Hepatocyte (in vitro differentiated cells): Measurements from ENCODE around the gene PIK3CG. TPM values are rescaled to one million over a fixed set of nuclear protein-coding genes. Genes with fewer than 3 reads are reported as not detected.
"Not testable (repeated sequence)": the region's sequence is repeated elsewhere in the genome, so short reads cannot be mapped to it uniquely, and the experiment has no call there.

ENCODE experiments used
- DNase-seq: peaks from one replicate; pipeline ENCODE4 v3.0.0-alpha.2; 2016; ENCODE audit warnings: low spot score
- H2AFZ ChIP-seq: fragments of 200-600 bp; sonication (generic); 2 replicates; pipeline ENCODE4 v1.6.0; 2016; ENCODE audit warnings: antibody characterized with exemption, mild to moderate bottlenecking
- H3K27ac ChIP-seq: fragments of 200-600 bp; sonication (generic); 2 replicates; pipeline ENCODE4 v1.5.1; 2016; ENCODE audit warnings: mild to moderate bottlenecking
- H3K27me3 ChIP-seq: fragments of 200-600 bp; sonication (generic); 2 replicates; pipeline ENCODE4 v1.6.1; 2016
- H3K36me3 ChIP-seq: fragments of 200-600 bp; sonication (generic); replicated peaks from 2 replicates; pipeline ENCODE4 v1.5.1; 2016; ENCODE audit warnings: low read depth; ENCODE audit not compliant: insufficient read depth
- H3K4me1 ChIP-seq: fragments of 200-600 bp; sonication (generic); 2 replicates; pipeline ENCODE4 v1.5.1; 2016; ENCODE audit warnings: mild to moderate bottlenecking, moderate library complexity; ENCODE audit not compliant: insufficient read depth
- H3K4me2 ChIP-seq: fragments of 200-600 bp; sonication (generic); 2 replicates; pipeline ENCODE4 v1.6.0; 2016
- H3K4me3 ChIP-seq: fragments of 200-600 bp; sonication (generic); 2 replicates; pipeline ENCODE4 v1.5.1; 2016; ENCODE audit warnings: mild to moderate bottlenecking
- H3K79me2 ChIP-seq: fragments of 200-600 bp; sonication (generic); 2 replicates; pipeline ENCODE4 v1.6.0; 2017; ENCODE audit warnings: mild to moderate bottlenecking
- H3K9me2 ChIP-seq: fragments of 200-600 bp; sonication (generic); replicated peaks from 2 replicates; pipeline ENCODE4 v1.6.0; 2017; ENCODE audit warnings: mild to moderate bottlenecking; ENCODE audit not compliant: insufficient read depth
- H3K9me3 ChIP-seq: fragments of 200-600 bp; sonication (generic); 2 replicates; pipeline ENCODE4 v1.5.1; 2016; ENCODE audit warnings: low read depth, mild to moderate bottlenecking
- H4K20me1 ChIP-seq: fragments of 200-600 bp; sonication (generic); 2 replicates; pipeline ENCODE4 v1.6.0; 2016; ENCODE audit warnings: mild to moderate bottlenecking; ENCODE audit not compliant: insufficient read depth, poor library complexity, severe bottlenecking
- CTCF ChIP-seq: fragments of 200-600 bp; sonication (generic); IDR thresholded peaks from 2 replicates; pipeline ENCODE4 v1.5.1; 2016; ENCODE audit warnings: antibody characterized with exemption, mild to moderate bottlenecking; ENCODE audit not compliant: poor library complexity
- EZH2 ChIP-seq: fragments of 200-600 bp; sonication (generic); IDR thresholded peaks from 2 replicates; pipeline ENCODE4 v1.6.1; 2016; ENCODE audit warnings: antibody characterized with exemption, mild to moderate bottlenecking, borderline replicate concordance
- EZH2phosphoT487 ChIP-seq: fragments of 200-600 bp; sonication (generic); IDR thresholded peaks from one replicate; pipeline ENCODE4 v1.6.1; 2018; ENCODE audit warnings: antibody characterized with exemption, mild to moderate bottlenecking, low read depth, moderate library complexity; ENCODE audit not compliant: unreplicated experiment, severe bottlenecking
- WGBS: methylation state at CpG from one replicate; pipeline ENCODE4 v1.1.6; 2016; ENCODE audit warnings: low lambda C conversion rate; ENCODE audit errors: missing lambda C conversion rate; 5-methylcytosine and 5-hydroxymethylcytosine counted together
- polyA plus RNA-seq: library from polyadenylated mRNA; unstranded; fragments of >200 nt; fragmentation: Nextera tagmentation; extraction: Ambion mirVana; gene quantifications from 2 replicates; pipeline ENCODE4 v1.2.1, GENCODE V29; 2016
- total RNA-seq: library from RNA; depleted of rRNA; stranded (reverse); fragments of >200 nt; gene quantifications from 2 replicates; pipeline ENCODE4 v1.2.3, GENCODE V29; 2014

The PIK3CG gene
- total and polyA plus RNA-seq, 2 experiments from 2014 or later, result 0.03 to 0.25 TPM

GRCh38 chr7:106827626-106828025, 37.5 kb upstream of the PIK3CG start:
- H3K27ac ChIP-seq, result no peak overlapping the region
- no peaks in the 10 kb centered on the region for H3K36me3 ChIP-seq
- H3K4me2 ChIP-seq, result no peak overlapping the region
- no peaks in the 10 kb centered on the region for H3K79me2 ChIP-seq
- DNase-seq, result no peak
- no peak overlapping the region for H3K4me3 ChIP-seq
- no peaks in the 10 kb centered on the region for H3K9me3 ChIP-seq
- no peaks in the 10 kb centered on the region for H3K4me1 ChIP-seq
- WGBS, result 90% methylated on average over 2 of the region's 2 CpGs
- no peaks in the 10 kb centered on the region for H3K27me3 ChIP-seq
- H2AFZ ChIP-seq, result no peak overlapping the region
- H4K20me1 ChIP-seq, result no peaks in the 10 kb centered on the region
- TF ChIP-seq CTCF, result no peak
- no peak for TF ChIP-seq EZH2phosphoT487
- TF ChIP-seq EZH2, result no peak
- no peaks in the 10 kb centered on the region for H3K9me2 ChIP-seq

DNA sequence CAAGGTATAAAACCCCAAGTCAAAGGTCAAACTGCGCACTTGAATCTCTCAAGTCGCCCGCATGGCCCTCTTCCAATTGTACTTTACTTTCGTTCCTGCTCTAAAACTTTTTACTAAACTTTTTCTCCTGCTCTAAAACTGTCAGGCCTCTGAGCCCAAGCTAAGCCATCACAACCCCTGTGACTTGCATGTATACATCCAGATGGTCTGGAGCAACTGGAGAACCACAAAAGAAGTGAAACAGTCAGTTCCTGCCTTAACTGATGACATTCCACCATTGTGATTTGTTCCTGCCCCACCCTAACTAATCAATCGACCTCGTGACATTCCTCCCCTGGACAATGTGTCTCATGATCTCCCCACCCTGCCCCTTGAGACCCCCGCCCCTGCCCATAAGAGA, 35.6 kb upstream of the PIK3CG start:
- no peaks in the 10 kb centered on the region for H3K9me2 ChIP-seq
- no peaks in the 10 kb centered on the region for H3K27me3 ChIP-seq

GRCh38 chr7:106830896-106831295, 34.2 kb upstream of the PIK3CG start:
- H3K79me2 ChIP-seq, H3K4me1 ChIP-seq, H3K36me3 ChIP-seq, H3K4me3 ChIP-seq, H3K9me2 ChIP-seq, DNase-seq, H2AFZ ChIP-seq, H3K27me3 ChIP-seq, H3K27ac ChIP-seq, H3K9me3 ChIP-seq, H4K20me1 ChIP-seq, H3K4me2 ChIP-seq: not testable (repeated sequence)
- WGBS, result 97% methylated on average over 9 of the region's 9 CpGs

More for the DNA sequence above, 35.6 kb upstream of the PIK3CG start:
- Histone ChIP-seq H3K27ac (no peak overlapping the region), H3K4me1 (no peaks in the 10 kb centered on the region), H3K4me3 (no peak overlapping the region), H2AFZ (no peak overlapping the region), H3K4me2 (no peak overlapping the region), H4K20me1 (no peaks in the 10 kb centered on the region), H3K79me2 (no peaks in the 10 kb centered on the region), H3K9me3 (no peaks in the 10 kb centered on the region), H3K36me3 (no peaks in the 10 kb centered on the region)
- TF ChIP-seq EZH2, result no peak
- TF ChIP-seq CTCF, result no peak
- no peak for TF ChIP-seq EZH2phosphoT487
- DNase-seq, result no peak
- WGBS, result 99% methylated on average over 4 of the region's 7 CpGs

DNA sequence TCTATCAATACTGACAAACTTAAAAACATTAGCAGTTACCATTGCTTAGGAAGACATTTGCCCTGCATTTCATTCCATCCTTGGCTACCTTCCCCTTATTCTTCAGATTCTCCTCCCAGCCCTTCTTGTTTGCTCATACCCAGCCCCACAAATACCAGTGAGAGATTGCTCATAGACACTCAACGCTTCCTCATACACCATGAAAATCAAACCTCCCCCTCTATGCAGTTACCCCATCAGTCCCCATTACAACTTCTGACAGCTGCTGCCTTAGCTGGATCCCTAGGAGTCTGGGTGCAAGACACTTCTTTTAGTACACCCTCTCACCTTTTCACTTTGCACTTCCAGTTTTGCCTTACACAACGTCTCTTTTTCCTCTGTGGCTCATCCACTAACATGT, 28.3 kb upstream of the PIK3CG start:
- H3K27me3 ChIP-seq, result no peaks in the 10 kb centered on the region
- no peaks in the 10 kb centered on the region for H3K4me1 ChIP-seq
- H3K36me3 ChIP-seq, result no peaks in the 10 kb centered on the region
- H3K9me3 ChIP-seq, result no peaks in the 10 kb centered on the region
- no peaks in the 10 kb centered on the region for H3K79me2 ChIP-seq
- H3K4me3 ChIP-seq, result no peak overlapping the region
- DNase-seq, result no peak
- H3K9me2 ChIP-seq, result no peaks in the 10 kb centered on the region
- TF ChIP-seq CTCF (no peak), EZH2phosphoT487 (no peak), EZH2 (no peak)
- no peak overlapping the region for H3K4me2 ChIP-seq
- H3K27ac ChIP-seq, result no peak overlapping the region
- no peaks in the 10 kb centered on the region for H4K20me1 ChIP-seq
- H2AFZ ChIP-seq, result no peak overlapping the region
- WGBS, result 87% methylated on average over 2 of the region's 2 CpGs
